Stimulated activated CD4-positive, alpha-beta T cell treated with anti-CD3 and anti-CD28 coated beads, Interleukin-12 subunit alpha, Interleukin-12 subunit beta, amount 100 ng/mL, for 4 hours (primary cell): ENCODE results near the gene SGK1.
A peak's percentile ranks its signal among the peaks of the same experiment; 100 is the strongest.
"Not testable (repeated sequence)": the region's sequence is repeated elsewhere in the genome, so short reads cannot be mapped to it uniquely, and the experiment has no call there.

Experiments used
- DNase-seq: peaks from one replicate; pipeline ENCODE4 v3.0.0-alpha.2; 2020

Gene SGK1

DNA sequence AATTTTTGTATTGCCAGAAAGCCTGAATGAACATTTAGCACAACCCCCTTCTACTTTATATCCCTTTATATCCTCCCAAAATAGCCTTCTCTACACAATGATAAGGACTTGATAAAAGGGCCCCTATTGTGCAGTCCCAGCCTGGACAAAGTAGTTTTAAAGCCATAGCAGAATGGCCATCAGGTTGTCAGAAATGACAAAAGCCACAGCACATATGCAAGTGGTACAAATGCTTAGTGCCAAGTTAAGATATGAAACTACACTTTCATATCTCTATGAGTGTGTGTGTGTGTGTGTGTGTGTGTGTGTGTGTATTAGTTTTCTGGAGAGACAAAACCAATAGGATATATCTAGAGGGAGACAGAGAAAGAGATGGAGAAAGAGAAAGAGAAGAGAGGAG, 132.6 kb downstream of the SGK1 start:
- no peak for DNase-seq

DNA sequence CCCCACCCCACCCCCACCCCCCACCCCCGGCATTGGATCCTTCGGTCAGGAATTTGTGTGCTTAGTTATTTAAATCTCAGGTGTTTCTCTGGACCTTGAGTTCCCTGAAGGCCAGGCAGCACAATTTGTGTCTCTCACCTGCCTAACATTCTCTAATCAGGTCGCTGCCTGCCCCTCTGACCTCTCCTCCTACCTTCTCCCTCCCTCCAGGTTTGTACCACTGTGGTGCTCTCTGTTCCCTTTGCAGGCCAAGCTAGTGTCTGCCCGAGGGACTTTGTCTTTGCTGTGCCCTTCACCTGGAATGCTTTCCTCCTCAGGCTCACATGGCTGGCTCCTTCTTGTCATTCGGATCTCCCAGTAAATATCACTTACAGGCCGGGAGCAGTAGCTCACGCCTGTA, 134.1 kb downstream of the SGK1 start:
- no peak for DNase-seq

DNA sequence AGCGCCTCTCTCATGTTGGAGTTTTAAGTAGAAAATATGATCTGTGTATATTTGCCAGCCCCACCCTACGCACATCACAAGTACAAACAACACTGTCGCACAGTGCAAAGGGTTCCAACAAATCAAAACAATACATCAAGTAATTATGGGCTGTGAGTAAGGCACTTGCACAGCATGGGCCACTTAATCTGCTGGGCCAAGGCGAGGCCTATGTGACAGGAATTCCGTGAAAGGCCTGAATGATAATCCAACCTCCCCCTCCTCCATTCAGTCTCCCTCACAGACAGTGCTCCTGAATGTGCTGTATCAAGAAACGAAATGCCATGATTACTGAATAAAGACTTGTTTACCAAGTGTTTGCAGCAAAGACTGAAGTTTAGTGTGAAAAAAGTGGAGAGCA, 135.4 kb downstream of the SGK1 start:
- DNase-seq = no peak

DNA sequence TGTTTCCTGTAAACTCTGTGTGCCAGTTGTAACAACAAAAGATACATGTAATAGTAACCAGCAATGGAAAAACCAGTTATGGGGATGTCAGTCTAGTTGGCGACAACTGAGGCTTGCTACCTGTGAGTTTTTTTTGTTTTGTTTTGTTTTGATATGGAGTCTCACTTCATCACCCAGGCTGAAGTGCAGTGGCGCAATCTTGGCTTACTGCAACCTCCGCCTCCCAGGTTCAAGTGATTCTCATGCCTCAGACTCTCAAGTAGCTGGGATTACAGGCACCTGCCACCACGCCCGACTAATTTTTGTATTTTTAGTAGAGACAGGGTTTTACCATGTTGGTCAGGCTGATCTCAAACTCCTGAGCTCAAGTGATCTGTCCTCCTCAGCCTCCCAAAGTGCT, 136.2 kb downstream of the SGK1 start:
- not testable (repeated sequence) for DNase-seq

DNA sequence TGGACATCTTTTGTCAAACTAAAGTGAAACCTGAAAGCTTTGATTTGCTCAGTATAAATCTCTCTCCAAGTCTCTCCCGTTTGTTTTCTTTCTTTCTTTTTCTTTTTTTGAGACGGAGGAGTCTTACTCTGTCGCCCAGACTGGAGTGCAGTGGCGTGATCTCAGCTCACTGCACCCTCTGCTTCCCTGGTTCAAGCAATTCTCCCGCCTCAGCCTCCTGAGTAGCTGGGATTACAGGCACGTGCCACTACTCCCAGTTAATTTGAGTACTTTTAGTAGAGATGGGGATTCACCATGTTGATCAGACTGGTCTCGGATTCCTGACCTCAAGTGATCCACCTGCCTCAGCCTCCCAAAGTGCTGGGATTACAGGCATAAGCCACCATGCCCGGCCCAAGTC, 136.7 kb downstream of the SGK1 start:
- DNase-seq = not testable (repeated sequence)

DNA sequence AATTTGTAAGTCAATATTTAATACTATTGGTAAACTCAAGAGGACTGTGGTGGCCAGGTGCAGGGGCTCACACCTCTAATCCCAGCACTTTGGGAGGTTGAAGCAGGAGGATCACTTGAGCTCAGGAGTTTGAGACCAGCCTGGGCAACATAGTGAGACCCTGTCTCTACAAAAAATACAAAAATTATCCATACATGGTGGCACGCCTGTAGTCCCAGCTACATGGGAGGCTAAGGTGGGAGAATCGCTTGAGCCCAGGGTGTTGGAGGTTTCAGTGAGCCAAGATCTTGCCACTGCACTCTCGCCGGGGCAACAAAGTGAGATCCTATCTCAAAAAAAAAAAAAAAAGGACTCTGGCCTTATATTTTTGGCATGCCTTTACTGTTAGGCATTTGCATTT, 137.4 kb downstream of the SGK1 start:
- not testable (repeated sequence) for DNase-seq

DNA sequence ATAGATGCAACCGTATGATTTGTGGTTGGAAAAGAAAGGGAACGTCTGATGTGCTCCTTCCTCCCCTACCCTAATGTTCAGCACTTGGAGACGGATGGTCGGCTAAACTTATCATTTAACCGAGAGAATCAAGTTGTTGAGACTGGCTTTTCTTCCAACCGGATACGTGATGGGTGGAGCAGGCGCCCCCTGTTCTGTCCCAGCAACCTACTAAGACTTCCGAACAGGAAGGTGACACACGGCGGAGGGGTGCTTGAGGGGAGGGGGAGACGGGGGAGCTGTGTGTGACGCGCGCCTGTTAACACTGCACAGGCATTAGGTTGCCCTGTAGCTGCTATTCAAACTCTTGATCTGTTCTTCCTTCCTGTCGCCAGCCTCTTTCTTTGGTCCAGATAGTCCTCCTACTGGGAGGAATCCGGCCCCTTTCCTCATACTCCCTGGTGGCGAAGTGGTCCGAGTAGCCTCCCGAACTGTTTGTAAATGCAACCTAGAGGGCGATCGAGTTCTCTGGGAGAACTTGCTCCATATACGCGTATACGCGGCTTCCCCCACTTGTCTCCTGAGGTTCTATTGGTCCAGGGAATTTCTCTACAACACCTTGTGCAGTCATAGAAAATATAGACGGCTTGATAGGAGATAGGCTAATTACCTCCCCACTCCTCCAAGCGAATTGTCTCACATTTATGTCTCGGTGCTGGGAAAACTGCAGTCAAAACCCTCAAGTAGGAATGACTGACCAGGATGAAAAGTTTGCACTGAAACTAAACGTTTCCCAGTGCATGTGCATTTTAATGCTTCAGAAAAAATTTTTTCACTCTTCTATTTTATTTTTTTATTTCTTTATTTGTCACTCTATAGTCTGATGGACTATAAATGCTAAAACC, 139.5 kb downstream of the SGK1 start:
- peak; percentile 75 for DNase-seq

DNA sequence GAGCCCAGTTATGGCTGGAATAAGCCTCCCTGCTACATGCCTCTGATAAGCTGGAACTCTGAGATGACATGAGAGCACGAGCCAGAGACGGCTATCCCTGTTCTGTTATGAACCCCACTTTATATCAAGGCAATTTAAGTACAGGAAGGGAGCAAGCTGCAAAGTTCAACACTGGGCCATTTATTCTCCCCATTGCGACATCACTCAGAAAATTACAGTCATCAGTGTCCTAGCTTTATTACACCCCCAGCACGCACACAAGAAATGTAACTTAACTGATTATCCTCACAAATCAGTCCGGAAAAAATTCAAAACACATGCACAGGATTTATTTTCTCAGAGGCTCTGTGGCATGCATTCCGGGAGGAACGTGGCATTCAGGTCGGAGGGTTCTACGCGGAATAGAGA, 140.2 kb downstream of the SGK1 start:
- DNase-seq = no peak

DNA sequence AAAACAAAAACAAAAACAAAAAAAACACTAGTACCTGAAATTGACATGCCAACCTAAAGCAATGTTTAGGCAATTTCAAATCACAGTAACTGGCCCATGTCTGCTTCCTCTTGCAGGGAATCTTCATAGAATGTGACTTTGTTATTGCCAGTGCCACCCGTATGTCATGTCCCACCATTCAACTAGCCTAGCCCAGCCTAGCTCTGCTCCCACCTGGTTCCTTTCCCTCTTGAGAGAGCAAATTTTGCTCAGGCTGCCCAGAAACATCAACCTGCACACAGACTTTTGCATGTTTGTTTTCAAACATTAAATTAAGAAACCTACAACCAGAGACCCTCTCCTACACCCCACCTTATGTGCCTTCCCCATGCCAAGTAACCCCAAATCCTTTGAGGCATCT, 140.7 kb downstream of the SGK1 start:
- DNase-seq = no peak

DNA sequence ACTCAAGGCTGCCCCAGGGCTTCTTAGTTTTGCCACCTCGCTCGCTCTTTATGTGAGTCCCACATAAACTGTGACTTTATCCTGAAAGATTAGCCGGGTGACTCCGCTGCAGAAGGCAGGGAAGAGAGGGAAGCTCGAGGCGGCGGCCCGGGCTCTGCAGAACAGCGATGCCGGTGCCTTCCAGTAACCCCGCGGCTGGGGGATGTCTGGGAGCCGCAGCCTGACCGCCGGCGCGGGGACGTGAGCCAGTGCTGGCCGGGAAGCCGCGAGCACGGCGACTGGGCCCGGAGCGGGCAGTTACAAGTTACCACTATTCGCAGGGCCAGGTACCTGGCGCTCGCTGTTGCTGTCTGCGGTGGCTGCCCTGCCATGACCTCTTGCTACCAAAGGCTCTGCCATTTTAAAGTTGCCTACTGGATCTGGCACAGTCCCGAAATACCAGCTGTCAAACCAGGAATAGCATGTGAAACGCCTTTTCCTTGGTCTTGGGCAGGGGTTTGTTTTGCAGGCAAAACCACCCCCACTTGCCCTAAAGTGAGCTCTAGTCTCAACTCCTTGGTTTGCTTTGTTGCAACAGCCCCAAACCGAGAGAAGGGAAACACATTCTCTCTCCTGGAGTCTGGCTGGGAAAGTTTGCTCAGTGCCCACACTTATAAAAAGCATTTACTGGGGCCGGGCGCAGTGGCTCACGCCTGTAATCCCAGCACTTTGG, 141.5 kb downstream of the SGK1 start:
- DNase-seq = peak; percentile 10

DNA sequence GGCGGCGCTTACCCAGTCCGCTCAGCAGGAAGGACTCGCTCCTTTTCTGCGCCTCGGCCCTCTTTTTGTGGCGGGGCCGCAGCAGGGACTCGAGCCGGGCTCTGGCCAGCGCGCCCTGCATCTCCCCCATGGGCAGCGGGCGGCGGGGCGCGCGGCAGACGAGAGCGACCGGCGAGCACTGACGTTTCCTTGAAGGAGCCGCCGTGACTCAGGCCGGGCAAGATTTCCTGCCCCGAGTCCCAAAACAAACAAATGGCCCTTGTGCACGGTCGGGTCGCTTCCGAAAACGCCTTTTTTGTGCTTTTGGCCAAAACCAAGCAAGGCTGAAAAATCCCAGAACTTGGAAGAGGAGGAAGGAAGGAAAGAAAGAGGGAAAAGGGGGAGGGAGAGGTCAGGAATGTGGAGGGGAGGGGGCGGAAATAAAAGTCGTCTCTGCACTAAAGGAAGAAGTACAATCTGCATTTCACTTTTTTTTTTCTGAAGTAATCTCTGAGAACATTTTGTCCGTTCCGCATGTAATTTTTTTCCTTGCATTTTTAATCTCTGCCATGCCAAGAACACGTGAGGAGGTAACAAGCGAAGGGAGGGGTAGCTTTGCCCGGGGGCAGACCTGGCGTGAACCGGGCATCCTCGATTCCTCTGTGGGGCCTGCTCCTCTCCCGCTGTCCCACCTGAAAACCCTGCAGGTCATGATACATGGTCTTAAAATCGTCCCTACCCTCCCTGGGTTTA, 142.2 kb downstream of the SGK1 start:
- peak; percentile 43 for DNase-seq

DNA sequence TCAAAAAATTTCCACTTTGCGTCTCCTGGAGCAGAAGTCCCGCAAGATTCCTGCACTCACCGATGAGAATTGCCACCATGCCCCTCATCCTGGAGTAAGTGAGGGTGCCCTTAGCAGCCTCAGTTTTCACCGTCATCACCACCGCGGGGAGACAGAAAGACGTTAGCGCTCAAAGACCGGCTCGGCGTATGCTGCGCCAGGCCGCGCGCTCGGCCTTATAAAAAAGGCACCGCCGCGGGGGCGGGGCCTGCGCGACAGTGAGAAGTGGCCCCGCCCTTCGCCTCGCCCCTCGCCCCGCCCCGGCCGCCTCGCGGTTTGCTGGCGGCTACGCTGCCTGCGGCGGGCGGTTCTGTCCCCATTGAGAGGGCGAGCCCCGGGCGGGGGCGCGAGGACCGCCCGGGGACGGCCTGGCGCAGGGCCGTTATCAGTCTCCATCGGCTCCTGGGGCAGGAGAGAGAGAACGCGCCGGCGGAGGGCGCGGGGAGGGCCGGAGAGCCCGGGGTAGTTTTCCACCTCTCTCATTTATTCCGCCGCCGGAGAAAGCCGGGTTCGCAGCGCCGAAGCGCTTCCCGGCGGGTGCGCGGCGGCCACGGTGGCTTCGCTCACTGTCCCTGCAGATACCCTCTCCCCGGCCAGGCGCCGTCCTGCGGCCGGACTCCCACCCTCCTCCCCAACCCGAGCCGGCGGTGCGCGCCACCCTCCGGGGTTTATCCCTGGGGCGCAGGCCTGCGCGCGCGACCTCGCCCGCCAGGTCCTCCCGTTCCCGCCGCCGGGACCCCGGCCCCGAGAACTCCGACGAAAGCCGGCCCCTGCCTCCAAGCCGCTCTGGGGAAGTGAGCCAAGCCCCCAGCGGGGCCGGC, 143.0 kb downstream of the SGK1 start:
- DNase-seq = peak; percentile 97

DNA sequence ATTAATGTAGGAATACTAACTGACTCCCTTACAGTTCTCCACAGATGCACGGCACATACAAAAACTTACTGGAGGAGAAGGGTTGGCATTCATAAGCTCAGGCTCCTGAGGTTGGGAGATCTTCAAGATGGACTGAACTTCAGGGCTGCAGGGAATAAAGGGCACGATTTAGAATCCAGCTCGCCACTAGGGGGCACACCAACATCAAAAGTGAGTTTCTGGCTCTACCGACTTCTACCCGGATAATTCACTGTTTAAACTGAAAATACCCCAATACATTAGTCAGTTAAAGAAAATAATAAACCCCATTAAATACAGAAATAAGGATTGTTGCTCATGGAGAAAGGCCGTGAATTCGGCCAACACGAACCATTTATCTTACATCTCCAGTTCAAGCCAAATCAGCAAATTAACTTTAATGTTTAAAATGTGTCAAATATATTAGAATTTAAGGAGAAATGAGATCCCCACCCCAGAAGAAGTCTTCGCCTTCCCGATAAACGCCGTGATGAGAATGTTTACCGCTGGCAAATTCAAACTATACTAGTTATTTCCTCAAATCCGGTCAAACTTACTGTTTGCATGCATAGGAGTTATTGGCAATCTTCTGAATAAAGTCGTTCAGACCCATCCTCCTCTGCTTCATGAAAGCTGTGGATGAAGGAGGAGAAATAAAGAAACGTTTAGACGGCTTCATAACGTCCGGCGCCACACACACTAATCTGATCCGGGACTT, 143.8 kb downstream of the SGK1 start:
- peak; percentile 90 for DNase-seq

DNA sequence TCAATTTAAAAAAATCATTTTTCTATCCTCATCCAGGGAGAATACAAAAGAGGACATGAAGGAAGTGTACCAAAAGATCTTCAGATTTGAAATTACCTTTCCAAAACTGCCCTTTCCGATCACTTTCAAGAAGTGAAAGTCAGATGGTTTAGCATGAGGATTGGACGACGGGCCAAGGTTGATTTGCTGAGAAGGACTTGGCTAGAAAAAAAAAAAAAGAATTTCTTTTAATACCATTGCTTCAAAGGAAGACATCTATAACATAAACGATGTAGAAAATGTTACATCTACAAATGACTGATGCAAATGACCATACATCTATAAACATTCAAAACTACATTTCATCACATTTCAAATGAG, 144.6 kb downstream of the SGK1 start:
- no peak for DNase-seq

DNA sequence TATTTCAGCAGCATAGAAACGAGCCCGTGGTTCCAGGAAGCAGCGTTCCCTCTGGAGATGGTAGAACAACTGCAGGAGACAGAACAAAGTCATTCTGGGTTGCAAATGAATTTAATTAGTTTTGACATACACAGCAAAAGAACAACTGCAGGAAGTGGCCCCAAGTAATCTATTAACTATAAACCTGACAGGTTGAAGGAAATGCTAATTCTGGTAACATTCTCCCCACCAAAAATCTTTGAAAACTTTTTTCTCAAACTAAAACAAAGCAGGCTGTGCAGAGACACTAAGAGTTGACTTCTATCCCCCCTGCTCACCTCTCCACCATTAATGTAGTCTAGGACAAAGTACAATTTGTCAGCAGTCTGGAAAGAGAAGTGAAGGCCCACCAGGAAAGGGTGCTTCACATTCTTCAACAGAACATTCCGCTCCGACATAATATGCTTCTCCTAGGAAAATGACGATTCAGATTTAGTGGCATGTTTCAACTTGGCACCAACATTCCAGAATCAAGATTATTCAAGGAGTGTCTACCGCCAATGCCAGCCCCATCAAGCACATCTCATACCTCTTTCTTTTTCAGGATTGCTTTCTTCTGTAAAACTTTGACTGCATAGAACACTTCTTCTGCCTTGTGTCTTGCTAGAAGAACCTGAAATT, 145.1 kb downstream of the SGK1 start:
- no peak for DNase-seq

DNA sequence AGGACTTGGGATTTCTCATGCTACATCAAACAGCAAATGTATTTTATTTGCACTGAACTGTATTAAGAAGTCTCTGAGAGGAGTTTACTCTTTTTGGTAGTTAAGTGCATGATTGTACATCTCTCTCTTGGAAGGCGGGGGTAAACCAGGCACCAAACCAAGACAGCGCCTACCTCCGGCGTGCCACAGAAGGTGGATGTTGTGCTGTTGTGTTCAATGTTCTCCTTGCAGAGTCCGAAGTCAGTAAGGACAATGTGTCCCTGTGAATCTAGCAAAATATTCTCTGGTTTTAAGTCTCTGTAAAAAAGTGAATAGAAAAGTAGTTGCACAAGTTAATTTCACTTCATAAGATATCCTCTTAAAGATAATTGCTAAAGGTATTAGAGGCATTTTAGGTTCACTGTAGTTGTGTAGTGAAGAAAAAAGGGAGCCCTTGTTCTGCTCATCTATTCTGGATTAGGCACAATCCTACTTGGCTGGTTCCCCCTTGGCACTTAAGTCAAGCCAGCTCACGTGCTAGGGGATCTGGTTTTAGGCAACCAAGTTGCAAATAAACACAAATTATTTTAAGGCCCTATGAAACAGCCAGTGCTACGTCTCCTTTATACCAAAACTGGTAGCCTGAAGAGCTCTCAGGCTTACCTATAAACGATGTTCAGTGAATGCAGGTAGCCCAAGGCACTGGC, 145.7 kb downstream of the SGK1 start:
- no peak for DNase-seq

DNA sequence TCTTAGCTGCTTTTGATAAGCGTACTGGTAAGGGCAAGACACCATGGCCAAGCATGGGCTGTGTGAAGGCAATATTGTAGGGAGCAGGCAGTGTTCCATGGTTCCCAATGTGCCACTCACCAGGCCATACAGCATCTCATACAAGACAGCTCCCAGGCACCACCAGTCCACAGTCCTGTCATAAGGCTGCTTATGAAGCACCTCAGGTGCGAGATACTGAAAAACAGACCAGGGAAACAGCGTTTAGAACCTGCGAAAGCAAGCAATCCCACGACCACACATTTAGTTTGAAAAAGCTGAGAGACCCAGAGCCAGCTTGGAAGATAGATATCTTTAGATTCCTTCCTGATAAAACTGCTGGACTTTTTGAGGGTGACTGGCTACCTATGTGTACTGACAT, 146.4 kb downstream of the SGK1 start:
- no peak for DNase-seq

DNA sequence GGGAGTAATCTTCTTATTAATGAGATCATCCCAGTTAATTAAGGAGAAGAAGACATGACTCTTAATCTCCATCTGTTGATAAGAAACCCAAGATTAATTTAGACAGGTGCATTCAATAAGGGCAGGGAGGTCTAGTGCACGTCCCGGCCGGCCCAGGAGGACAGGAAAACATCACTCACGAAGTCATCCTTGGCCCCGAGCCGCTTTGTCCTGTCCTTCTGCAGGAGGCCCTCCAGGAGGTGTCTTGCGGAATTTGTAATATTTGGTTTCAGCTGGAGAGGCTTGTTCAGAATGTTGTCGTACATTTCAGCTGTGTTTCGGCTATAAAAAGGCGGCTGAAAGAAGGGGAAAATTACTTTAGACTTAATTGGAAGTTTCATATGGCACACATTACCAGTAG, 147.1 kb downstream of the SGK1 start:
- DNase-seq = no peak

DNA sequence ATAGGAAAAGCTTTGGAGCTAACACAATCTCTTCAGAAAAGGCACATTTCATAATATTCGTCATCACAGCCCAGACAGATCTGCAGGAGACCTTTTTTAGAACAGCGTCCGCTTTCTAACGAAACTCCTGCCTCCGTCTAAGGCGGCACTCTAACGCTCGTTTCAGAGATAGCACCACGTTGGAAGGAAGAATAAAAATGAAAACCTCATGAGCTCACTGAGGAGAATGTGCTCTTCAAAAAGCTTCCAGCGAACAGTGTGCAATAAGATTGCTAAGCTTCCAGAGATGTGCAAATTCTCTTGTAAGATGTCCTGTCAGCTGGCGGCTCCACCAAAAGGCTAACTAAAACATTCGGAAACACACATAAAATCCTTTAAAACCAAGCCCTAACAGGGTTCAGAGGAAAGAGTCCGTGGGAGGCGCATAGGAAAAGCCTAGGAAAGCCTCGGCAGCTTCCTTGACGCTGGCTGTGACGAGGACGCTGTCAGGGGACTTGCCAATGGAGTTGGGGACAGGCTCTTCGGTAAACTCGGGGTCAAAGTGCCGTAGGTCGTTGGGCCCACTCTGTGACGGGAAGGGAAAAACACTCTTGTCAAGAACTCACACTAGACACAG, 147.9 kb downstream of the SGK1 start:
- DNase-seq = no peak

DNA sequence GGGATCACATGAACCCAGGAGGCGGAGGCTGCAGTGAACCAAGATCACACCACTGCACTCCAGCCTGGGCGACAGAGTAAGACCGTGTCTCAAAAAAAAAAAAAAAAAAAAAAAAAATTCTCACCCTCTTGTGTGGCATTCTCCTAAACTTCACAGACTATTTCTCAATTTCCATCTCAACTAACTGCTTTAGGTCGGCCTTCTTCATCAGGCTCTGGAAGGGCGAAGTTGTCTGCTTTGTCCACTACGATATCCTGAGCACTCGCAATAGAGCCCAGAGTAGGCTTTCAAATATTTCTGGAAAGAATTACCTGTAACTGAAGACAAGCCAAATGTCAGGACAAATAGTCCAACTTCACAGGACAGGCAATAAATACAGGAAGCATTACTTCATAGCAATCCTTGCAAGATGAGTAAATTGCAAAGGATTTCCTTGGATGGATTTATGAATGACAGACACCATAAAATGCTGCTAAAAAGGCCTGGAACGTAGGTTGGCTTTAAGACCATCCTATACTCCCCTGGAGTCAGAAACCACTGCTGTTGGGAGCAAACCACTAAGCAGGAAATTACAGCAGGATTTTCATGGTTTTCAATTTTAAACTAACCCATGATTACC, 149.2 kb downstream of the SGK1 start:
- DNase-seq = no peak
